ENCODE results near the gene CYP1A1.

Gene CYP1A1

DNA sequence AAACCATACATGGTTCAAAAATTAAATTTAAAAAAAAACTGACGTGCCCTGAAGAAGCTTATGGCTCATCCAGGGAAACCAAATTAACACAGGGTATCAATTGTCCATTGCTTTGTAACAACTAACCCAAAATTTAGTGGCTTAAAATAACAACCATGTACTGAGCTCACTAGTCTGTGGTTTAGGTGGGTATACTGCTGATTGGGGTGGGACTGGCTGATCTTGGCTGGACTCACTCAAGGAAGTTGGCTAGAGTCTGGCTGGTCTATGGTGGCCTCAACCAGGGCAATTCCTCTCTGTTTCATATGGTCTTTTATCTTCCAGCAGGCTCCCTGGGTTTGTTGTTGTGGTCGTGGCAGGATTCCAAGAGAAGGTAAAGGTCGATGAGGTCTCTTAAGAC is 15.4 kb downstream of the CYP1A1 start:
- DNase-seq (ENCODE audit: low spot score in 2 of 2) (no peak), ATAC-seq (replicated peaks; ENCODE audit: extremely low read depth, poor library complexity, severe bottlenecking) (no peak)
- Mint-ChIP-seq H3K4me3 (no peak overlapping the region), H3K27ac (ENCODE audit: low read depth) (no peak overlapping the region), H3K9me3 (no peaks in the 10 kb centered on the region), H3K4me1 (peaks cover 8% of the 10 kb centered on the region), H3K27me3 (peaks cover 15% of the 10 kb centered on the region), H3K36me3 (ENCODE audit: insufficient read depth) (no peaks in the 10 kb centered on the region)

DNA sequence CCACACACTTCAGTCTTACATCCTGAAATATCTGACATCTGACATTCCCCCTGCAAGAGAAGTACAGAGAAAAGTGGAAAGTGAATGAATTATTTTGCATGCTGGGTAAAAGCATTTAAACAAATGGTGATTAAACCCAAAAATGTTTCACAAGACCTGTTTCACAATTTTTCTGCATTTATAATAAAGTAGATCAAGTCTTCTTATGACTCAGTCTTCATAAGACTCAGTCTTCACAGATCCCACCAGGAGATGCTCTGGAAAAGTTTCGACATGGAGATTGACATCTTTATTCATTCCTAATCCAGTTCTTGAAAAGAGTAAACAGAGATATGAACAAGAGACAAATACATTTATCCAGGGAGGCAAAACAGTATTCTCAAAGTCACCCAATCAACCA is 16.3 kb downstream of the CYP1A1 start:
- ATAC-seq (replicated peaks; ENCODE audit: extremely low read depth, poor library complexity, severe bottlenecking) (no peak), DNase-seq (ENCODE audit: low spot score in 2 of 2) (no peak)
- Mint-ChIP-seq H3K4me3 (no peak overlapping the region), H3K9me3 (no peaks in the 10 kb centered on the region), H3K4me1 (peaks cover 8% of the 10 kb centered on the region), H3K27ac (ENCODE audit: low read depth) (no peak overlapping the region), H3K27me3 (peaks cover 15% of the 10 kb centered on the region), H3K36me3 (ENCODE audit: insufficient read depth) (no peaks in the 10 kb centered on the region)

GRCh38 chr15:74696808-74697207 is 28.5 kb downstream of the CYP1A1 start:
- H3K9me3 Mint-ChIP-seq: no peaks in the 10 kb centered on the region
- H3K27ac Mint-ChIP-seq (ENCODE audit: low read depth): peak overlapping the region; percentile 99
- H3K4me1 Mint-ChIP-seq: peaks cover 39% of the 10 kb centered on the region
- DNase-seq (ENCODE audit: low spot score in 2 of 2): no peak
- peaks cover 12% of the 10 kb centered on the region for H3K36me3 Mint-ChIP-seq (ENCODE audit: insufficient read depth)
- H3K4me3 Mint-ChIP-seq: peak overlapping the region; percentile 98
- no peak for ATAC-seq (replicated peaks; ENCODE audit: extremely low read depth, poor library complexity, severe bottlenecking)
- peaks cover 6% of the 10 kb centered on the region for H3K27me3 Mint-ChIP-seq

GRCh38 chr15:74696398-74696729 is 29.0 kb downstream of the CYP1A1 start:
- H3K27me3 Mint-ChIP-seq: peaks cover 2% of the 10 kb centered on the region
- DNase-seq (ENCODE audit: low spot score in 2 of 2): no peak
- ATAC-seq (replicated peaks; ENCODE audit: extremely low read depth, poor library complexity, severe bottlenecking): no peak
- H3K36me3 Mint-ChIP-seq (ENCODE audit: insufficient read depth): peaks cover 13% of the 10 kb centered on the region
- H3K4me3 Mint-ChIP-seq: peak overlapping the region; percentile 98
- peaks cover 39% of the 10 kb centered on the region for H3K4me1 Mint-ChIP-seq
- peak overlapping the region; percentile 99 for H3K27ac Mint-ChIP-seq (ENCODE audit: low read depth)
- H3K9me3 Mint-ChIP-seq: no peaks in the 10 kb centered on the region

- peak within 1 kb of the TSS; percentile 99 for H3K27ac Mint-ChIP-seq (ENCODE audit: low read depth)
- peak; percentile 90 for ATAC-seq (replicated peaks; ENCODE audit: extremely low read depth, poor library complexity, severe bottlenecking)
- peaks cover 15% of the 10 kb centered on the region for H3K36me3 Mint-ChIP-seq (ENCODE audit: insufficient read depth)
- peak; percentile 72 to 77 for DNase-seq (ENCODE audit: low spot score in 2 of 2)
- H3K9me3 Mint-ChIP-seq: no peaks in the 10 kb centered on the region
- H3K4me3 Mint-ChIP-seq: peak within 1 kb of the TSS; percentile 98
- H3K4me1 Mint-ChIP-seq: peaks cover 39% of the 10 kb centered on the region
- no peaks in the 10 kb centered on the region for H3K27me3 Mint-ChIP-seq
Measured at GRCh38 chr15:74695597-74696397, 29.5 kb downstream of the CYP1A1 start, which contains the start of gene EDC3. EDC3 (minus strand) TSS chr15:74696024; CDS start chr15:74675124, 20,900 bp downstream.

DNA sequence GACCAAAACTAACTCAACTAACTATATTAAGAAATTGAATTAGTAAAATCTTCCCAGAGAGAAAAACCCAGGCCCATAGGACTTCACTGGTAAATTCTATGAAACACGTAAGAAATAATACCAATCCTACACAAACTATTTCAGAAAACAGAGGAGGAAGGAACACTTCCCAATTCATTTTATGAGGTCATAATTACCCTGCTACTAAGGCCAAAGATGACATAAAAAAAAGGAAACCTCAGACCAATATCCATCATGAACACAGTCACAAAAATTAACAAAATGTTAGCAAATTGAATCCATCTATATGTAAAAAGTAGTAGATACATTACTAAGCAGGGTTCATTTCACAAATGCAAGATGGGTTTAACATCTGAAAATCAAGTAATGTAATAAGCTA is 33.0 kb downstream of the CYP1A1 start:
- H3K4me1 Mint-ChIP-seq: peaks cover 44% of the 10 kb centered on the region
- ATAC-seq (replicated peaks; ENCODE audit: extremely low read depth, poor library complexity, severe bottlenecking) (no peak), DNase-seq (ENCODE audit: low spot score in 2 of 2) (no peak)
- no peak overlapping the region for H3K27ac Mint-ChIP-seq (ENCODE audit: low read depth)
- peaks cover 15% of the 10 kb centered on the region for H3K36me3 Mint-ChIP-seq (ENCODE audit: insufficient read depth)
- no peak overlapping the region for H3K4me3 Mint-ChIP-seq
- H3K27me3 Mint-ChIP-seq: no peaks in the 10 kb centered on the region
- H3K9me3 Mint-ChIP-seq: no peaks in the 10 kb centered on the region

DNA sequence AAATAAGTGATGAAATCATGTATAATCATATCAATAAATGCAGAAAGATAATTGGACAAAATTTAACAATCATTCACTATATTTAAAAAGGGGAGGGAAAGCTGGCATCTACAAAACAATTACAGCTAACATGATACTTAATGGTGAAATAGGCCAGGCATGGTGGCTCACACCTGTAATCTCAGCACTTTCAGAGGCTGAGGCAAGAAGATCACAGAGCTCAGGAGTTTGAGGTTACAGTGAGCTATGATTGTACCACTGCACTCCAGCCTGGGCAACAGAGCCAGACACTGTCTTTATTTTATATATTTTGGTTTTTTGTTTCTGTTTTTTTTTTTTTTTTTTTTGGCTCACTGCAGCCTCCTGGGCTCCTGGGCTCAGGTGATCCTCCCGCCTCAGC is 41.6 kb downstream of the CYP1A1 start:
- no peak for DNase-seq (ENCODE audit: low spot score in 2 of 2)
- Mint-ChIP-seq H3K36me3 (ENCODE audit: insufficient read depth) (peaks cover 7% of the 10 kb centered on the region), H3K27me3 (no peaks in the 10 kb centered on the region), H3K27ac (ENCODE audit: low read depth) (no peak overlapping the region), H3K9me3 (no peaks in the 10 kb centered on the region), H3K4me3 (no peak overlapping the region), H3K4me1 (peaks cover 12% of the 10 kb centered on the region)
- no peak for ATAC-seq (replicated peaks; ENCODE audit: extremely low read depth, poor library complexity, severe bottlenecking)

DNA sequence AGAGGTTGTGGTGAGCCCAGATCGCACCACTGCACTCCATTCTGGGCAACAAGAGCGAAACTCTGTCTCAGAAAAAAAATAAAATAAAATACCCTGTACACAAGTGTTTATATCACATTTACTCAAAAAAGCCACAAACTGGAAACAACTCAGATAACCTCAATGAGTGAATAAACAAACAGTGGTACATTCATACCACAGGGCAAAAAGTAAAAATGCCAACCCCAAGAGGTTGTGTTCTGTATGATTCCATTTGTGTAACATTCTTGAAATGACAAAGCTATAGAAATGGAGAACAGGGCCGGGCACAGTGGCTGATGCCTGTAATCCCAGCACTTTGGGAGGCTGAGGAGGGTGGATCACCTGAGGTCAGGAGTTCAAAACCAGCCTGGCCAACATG is 42.4 kb downstream of the CYP1A1 start:
- Mint-ChIP-seq H3K4me1 (peaks cover 14% of the 10 kb centered on the region), H3K27me3 (no peaks in the 10 kb centered on the region), H3K4me3 (no peak overlapping the region), H3K9me3 (no peaks in the 10 kb centered on the region), H3K27ac (ENCODE audit: low read depth) (no peak overlapping the region), H3K36me3 (ENCODE audit: insufficient read depth) (peaks cover 7% of the 10 kb centered on the region)
- DNase-seq (ENCODE audit: low spot score in 2 of 2) (no peak), ATAC-seq (replicated peaks; ENCODE audit: extremely low read depth, poor library complexity, severe bottlenecking) (no peak)

GRCh38 chr15:74680456-74680855 is 44.9 kb downstream of the CYP1A1 start:
- no peak overlapping the region for H3K4me3 Mint-ChIP-seq
- peaks cover 30% of the 10 kb centered on the region for H3K4me1 Mint-ChIP-seq
- no peaks in the 10 kb centered on the region for H3K27me3 Mint-ChIP-seq
- no peak for DNase-seq (ENCODE audit: low spot score in 2 of 2)
- no peaks in the 10 kb centered on the region for H3K9me3 Mint-ChIP-seq
- H3K27ac Mint-ChIP-seq (ENCODE audit: low read depth): no peak overlapping the region
- H3K36me3 Mint-ChIP-seq (ENCODE audit: insufficient read depth): peaks cover 6% of the 10 kb centered on the region
- no peak for ATAC-seq (replicated peaks; ENCODE audit: extremely low read depth, poor library complexity, severe bottlenecking)

GRCh38 chr15:74676801-74677200 is 48.5 kb downstream of the CYP1A1 start:
- no peak overlapping the region for H3K4me3 Mint-ChIP-seq
- no peaks in the 10 kb centered on the region for H3K9me3 Mint-ChIP-seq
- no peaks in the 10 kb centered on the region for H3K27me3 Mint-ChIP-seq
- no peak for ATAC-seq (replicated peaks; ENCODE audit: extremely low read depth, poor library complexity, severe bottlenecking)
- no peak for DNase-seq (ENCODE audit: low spot score in 2 of 2)
- no peak overlapping the region for H3K27ac Mint-ChIP-seq (ENCODE audit: low read depth)
- H3K4me1 Mint-ChIP-seq: peaks cover 30% of the 10 kb centered on the region
- H3K36me3 Mint-ChIP-seq (ENCODE audit: insufficient read depth): peaks cover 13% of the 10 kb centered on the region

DNA sequence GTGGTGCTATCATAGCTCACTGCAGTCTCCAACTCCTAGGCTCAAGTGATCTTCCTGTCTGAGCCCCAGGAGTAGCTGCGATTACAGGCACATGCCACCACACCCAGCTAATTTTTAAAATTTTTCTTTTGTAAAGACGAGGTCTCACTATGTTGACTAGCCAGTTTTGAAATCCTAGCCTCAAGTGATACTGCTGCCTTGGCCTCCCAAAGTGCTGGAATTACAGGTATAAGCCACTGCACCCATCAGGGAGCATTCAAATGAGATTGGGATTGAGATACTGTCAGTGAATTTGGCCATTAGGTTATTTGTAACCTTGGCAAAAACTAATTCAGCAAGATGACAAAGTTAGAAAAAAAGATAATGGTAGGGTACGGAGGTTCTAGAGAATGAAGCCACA is 51.2 kb downstream of the CYP1A1 start:
- H3K4me1 Mint-ChIP-seq: peaks cover 19% of the 10 kb centered on the region
- H3K27ac Mint-ChIP-seq (ENCODE audit: low read depth): peak overlapping the region; percentile 68
- H3K36me3 Mint-ChIP-seq (ENCODE audit: insufficient read depth): peaks cover 24% of the 10 kb centered on the region
- H3K27me3 Mint-ChIP-seq: no peaks in the 10 kb centered on the region
- H3K4me3 Mint-ChIP-seq: no peak overlapping the region
- ATAC-seq (replicated peaks; ENCODE audit: extremely low read depth, poor library complexity, severe bottlenecking) (no peak), DNase-seq (ENCODE audit: low spot score in 2 of 2) (no peak)
- no peaks in the 10 kb centered on the region for H3K9me3 Mint-ChIP-seq

- Mint-ChIP-seq H3K9me3 (no peaks in the 10 kb centered on the region), H3K4me3 (no peak overlapping the region), H3K27me3 (no peaks in the 10 kb centered on the region), H3K27ac (ENCODE audit: low read depth) (no peak overlapping the region), H3K4me1 (peaks cover 15% of the 10 kb centered on the region), H3K36me3 (ENCODE audit: insufficient read depth) (peaks cover 34% of the 10 kb centered on the region)
- no peak for ATAC-seq (replicated peaks; ENCODE audit: extremely low read depth, poor library complexity, severe bottlenecking)
- no peak for DNase-seq (ENCODE audit: low spot score in 2 of 2)
Measured at GRCh38 chr15:74669627-74670026, 55.7 kb downstream of the CYP1A1 start.
